GM18511 (cell line): ENCODE results near the gene PICK1.

Source experiments
- ATAC-seq: cut with Tn5 transposase; IDR thresholded peaks from one replicate; pipeline ENCODE4 v1.9.1; 2021; ENCODE audit warnings: mild to moderate bottlenecking, moderate library complexity; ENCODE audit not compliant: unreplicated experiment

The PICK1 gene

GRCh38 chr22:38056969-38057891 lies at the start of gene PICK1:
Gene PICK1, plus strand, starts transcription at chr22:38057404. Its CDS starts 406 bp downstream, at chr22:38057810.
- ATAC-seq: no peak

DNA sequence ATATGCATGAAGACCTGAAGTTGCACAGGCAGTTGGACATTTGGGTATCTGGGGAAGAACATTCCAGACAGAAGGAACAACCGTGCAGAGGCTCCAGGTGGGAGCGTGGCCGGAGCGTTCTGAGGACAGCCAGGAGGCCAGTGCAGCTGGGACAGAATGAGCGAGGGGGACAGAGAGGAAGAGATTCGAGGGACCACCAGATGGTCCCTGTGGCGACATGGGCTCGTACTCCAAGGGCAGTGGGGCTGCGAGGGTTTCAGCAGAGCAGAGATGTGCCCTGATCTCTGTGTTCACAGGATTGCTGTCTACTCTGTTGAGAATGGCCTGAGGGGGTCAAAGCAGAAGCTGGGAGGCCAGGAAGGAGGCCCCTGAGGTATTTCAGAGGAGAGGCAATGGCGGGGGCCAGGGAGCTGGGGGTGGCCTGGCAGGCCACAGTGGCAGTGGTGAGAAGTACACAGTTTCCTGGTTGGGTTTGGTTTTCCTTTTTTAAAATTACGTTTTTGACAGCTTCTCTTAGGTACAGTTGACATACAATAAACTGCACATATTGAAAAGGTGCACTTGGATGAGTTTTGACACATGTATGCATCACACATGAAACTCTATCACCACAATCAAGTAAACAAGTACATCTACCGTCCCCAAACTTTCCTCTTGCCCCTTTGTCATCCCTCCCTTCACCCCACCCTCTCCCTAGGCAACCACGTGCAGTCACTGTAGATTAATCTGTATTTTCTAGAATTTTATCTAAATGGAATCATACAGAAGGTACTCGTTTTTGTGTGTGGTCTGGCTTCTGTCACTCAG lies 48.0 kb upstream of the PICK1 start:
- no peak for ATAC-seq

GRCh38 chr22:38012604-38013072 lies 44.6 kb upstream of the PICK1 start:
- no peak for ATAC-seq

DNA sequence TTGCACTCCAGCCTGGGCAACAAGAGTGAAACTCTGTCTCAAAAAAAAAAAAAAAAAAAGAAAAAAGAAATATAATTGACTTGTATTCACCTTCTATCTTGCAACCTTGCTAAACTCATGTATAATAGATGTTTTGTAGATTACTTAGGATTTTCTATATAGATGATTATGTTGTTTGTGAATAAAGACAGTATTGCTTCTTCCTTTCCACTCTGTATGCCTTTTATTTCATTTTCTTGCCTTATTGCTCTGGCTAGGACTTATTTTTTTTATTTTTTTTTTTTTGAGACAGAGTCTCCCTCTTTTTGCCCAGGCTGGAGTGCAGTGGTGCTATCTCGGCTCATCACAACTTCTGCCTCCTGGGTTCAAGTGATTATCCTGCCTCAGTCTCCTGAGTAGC lies 43.1 kb upstream of the PICK1 start:
- no peak for ATAC-seq

GRCh38 chr22:38016182-38017151 lies 40.7 kb upstream of the PICK1 start:
- ATAC-seq: no peak

DNA sequence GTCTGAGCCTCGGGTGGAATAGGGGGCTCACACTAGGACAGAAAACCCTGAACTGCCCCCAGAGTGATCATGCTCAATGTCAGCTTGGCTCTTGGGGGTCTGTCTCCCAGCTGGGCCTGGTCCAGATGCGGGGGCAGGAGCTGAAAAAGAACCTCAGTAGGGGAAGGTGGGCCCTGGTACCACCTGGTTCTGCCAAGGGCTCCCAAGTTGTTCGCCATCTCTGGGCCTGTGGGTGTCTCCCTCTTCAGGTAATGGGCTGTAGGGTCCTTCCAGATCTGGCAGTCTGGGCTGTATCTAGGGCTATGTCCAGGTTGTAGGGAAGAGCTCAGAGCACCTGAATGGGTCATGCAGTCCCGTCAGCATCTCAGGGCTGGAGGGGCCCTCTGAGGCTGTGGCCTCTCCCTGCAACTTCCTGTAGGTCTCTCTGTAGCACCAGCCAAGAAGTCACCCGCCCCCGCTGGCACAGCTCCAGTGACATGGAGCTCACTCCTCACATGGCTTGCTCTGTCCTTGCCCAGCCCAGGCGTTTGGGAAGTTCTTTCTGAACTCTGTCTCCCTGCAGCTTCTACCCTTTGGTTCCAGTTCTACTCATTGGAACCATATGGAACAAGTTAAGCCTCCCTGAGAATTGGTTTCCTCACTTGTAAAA lies 39.8 kb upstream of the PICK1 start:
- no peak for ATAC-seq

DNA sequence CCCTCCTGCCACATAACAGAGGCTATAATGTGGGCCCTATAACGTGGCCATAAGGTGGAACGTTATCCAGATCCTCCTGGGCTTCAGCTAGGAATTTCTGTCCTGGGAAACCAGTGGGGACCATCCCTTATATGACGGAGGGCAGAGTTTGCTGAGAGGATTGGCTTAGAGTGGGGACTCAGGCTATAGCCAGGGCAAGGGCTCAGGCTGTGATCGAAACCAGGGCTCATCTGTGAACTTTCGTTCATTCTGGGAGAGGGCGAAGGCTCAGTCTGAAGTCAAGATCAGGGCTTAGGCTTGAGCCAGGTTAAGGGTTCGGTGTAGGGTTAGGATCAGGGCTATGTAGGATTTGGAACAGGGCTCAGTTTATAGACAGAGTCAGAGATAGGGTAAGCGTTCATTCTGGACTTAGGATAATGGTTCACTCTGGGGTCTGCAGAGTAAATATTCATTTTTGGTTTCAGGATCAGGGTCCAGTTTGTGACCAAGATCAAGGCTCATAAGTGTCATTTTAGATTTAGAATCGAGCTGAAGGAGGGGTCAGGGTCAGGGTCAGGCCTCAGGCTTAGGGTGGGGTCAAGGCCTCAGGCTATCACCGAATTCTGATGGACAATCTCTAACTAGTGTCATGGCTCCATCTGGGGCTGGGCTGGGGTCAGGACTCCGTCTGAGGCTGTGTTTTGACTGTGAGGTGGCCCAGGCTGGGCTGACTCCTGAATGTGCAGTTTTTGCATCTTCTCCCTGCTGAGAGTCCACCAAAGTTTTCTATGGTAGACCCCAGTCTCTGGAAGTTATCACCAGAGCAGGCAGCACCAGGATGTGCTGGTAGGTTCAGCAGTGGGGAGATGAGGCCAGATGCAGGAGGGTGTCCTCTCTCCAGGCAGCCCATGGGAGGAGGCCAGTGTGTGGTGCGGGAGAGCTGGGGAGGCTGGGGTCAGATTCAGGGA lies 39.0 kb upstream of the PICK1 start:
- ATAC-seq: no peak

DNA sequence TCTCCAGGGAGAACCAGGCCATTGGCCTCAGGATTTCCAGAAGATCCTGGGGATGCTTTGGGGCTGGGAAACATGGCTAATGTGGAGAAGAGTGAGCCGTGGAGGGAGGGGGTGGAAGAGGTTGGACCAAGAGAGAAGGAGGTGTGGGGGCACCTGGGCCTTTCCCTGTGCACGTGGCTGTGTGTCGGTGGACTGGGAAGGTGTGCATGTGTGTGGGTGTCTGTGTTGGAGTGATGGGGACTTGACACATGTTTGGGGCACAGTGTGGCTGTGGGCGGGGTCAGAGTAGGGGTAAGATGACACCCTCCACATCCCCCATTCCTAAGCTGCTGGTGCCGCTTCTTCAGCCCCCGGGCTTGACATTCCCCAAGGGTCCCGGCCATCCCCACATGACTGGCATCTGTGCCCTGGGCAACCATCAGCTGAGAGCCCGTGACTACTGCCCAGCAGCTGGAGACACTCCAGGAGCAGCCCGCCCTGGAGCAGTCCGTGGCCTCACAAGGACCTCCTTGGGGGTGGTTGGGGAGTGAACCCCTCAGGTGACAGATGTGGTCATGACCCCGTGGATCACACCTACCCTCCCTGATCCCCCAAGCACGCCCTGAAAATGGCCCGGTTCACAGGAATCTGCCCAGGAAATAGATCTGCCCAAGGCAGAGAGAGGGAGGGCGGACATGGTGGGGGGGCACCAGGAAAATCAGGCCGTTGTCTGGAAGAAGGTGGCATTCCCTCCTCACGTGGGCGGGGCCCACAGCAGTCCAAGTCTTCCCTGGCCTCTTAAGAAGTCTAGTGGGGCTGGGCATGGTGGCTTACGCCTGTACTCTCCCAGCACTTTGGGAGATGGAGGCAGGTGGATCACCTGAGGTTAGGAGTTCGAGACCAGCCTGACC lies 38.0 kb upstream of the PICK1 start:
- no peak for ATAC-seq

DNA sequence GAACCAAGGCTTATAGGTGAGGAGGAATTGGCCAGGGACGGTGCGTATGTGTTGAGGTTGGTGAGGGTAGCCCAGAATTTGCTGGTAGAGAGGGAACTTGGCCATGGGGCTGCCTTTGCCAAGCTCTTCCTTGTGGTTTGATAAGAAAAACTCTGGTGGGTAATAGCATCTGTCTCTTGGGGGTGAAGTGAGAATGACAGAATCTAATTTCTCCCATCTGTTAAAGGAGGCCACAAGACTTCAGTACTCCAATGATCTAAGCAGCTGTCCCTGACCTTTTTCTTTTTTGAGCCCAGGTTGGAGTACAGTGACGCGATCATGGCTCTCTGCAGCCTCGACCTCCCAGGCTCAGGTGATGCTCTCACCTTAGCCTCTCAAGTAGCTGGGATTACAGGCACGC lies 36.0 kb upstream of the PICK1 start:
- no peak for ATAC-seq

DNA sequence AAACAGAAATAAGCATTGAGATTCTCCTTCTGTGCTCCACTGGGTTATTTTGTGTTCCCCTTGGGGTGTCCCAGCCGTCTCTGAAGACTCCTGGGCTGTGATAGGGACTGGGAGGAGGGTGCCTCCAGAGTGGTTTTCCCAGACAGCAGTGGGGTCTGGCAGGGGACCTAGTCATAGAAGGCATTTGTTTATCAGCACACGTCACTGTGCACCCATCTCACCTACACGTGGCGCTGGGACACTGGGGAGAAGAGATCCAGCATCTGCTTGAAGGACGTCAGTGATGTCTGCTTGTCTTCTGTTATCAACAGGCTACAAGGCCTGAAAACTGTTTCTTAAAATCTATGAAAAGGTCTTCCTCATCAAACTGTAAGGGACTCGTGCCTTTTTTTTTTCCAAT lies 34.2 kb upstream of the PICK1 start:
- ATAC-seq: no peak

DNA sequence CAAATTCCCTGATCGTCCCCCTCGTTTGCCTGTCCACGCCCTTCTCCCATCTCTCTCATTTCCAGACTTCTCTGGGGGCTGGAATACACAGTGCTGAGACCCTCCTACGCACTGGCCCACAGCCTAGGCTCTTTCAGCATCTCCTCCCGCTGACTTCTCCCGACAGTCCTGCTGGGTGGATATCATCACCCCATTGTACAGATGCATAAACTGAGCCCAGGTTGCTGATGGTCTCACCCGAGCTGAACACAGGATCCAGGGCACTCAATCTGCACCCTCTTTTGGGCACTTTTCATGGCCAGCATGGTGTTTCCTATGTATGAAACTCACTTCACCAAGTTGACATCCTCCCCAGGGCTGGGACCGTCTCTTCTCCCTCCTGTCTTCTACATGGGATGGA lies 31.7 kb upstream of the PICK1 start:
- no peak for ATAC-seq

DNA sequence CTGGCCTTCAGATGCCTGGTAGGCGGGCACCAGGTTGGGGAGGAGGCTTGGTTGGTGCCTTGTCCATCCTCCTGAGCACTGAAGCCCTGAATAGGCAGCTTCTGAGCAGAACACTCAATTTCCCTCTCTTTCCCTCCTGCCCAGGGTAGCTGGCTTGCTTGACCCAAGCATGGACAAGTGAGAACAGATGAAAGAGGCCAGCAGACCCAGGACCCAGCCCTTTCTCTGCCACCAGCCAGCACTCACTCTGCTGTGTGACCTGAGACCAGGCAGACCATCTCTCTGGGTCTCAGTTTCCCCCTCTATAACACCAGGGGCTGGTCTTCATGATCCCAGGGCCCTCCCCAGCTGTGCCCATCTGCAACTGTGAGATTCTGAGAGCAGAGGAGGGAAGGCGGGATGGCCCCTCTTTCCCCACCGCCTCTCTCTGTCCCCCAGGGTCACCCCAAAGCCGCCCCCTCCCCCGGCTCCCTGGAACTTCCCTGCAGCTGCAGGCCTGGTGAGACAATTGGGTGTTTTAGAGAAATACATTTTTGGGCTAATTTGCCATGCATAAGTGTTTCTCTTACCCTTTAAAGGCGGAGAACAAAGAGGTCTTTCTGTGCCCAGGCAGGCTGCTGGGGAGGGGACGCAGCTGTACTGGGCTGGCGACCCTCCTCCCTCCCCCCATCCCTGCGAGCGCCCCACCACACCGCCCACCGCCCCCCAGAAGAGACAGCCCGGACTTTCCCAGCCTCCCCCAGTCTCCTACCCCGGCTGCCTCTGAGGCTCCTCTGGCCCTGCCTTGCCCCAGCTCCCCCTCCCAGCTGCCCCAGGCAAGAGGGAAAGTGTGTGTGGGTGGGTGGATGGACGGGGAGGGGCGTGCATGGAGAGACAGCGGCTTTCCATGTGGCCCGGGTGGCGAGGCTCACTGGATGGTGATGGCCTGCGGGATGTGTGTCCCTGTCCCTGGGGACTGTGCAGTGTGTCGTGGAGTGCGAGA lies 30.8 kb upstream of the PICK1 start:
- no peak for ATAC-seq

DNA sequence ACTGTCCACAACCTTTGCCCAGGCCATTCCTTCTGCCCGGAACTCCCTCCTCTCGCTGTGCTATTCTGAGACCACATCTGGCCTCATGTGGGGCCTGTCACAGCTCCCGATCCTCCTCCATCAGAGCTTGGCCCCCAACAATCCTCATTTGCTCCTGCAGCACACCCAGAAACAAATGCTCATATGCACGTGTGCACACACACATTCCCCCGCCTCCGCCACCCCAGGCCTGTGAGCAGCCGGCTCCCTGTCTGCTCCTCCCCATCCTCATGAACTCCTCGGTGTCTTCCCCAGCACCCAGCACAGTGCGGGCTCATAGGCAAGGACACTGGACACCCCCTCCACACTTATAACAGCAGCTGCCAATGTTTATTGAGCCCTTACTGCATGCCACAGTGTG lies 29.7 kb upstream of the PICK1 start:
- ATAC-seq: no peak

GRCh38 chr22:38028344-38029130 lies 28.7 kb upstream of the PICK1 start:
- ATAC-seq: no peak

- no peak for ATAC-seq
These were observed 27.8 kb upstream of the PICK1 start for GRCh38 chr22:38029370-38029769.

GRCh38 chr22:38029901-38030300 lies 27.3 kb upstream of the PICK1 start:
- ATAC-seq: no peak
